Left renal cortex interstitium (tissue), 4 donors: ENCODE results near the gene CFAP54. TPM values are rescaled to one million over a fixed set of nuclear protein-coding genes. Genes with fewer than 3 reads are reported as not detected.

ENCODE experiments used
- DNase-seq, 4 donors: peaks; one replicate each; pipeline ENCODE4 v3.0.0-alpha.2; 2013; ENCODE audit warnings: low read depth in 4 of 4, low spot score in 2 of 4, missing footprints in 1 of 4
- polyA plus RNA-seq, 4 donors: library from polyadenylated mRNA; unstranded; fragments of 120-200 nt; gene quantifications; one replicate each; pipeline ENCODE4 v1.2.1, GENCODE V29; 2013; ENCODE audit not compliant: insufficient read length in 4 of 4

CFAP54 gene
- polyA plus RNA-seq, 4 donors = 2.0 to 3.7 (median 3.1) TPM

- no peak for DNase-seq
These were observed 430.3 kb downstream of the CFAP54 start for GRCh38 chr12:96919510-96920210.

Other genes starting within 250 kb of the CFAP54 start
- gene CDK17, start 89.1 kb upstream of the CFAP54 start, polyA plus RNA-seq = 10 to 100 TPM; 34.7 to 47.6 (median 37.0) TPM